Measurements from ENCODE around the gene TSPAN1. TPM values are rescaled to one million over a fixed set of nuclear protein-coding genes. Genes with fewer than 3 reads are reported as not detected.

The TSPAN1 gene
- total RNA-seq, 1 donor = 0.43 TPM

- no peak for DNase-seq (ENCODE audit: low read depth)
- no peak overlapping the region for H3K4me3 ChIP-seq (ENCODE audit: low read depth, low read length)
- TF ChIP-seq CTCF (IDR thresholded peaks at IDR 0.05; ENCODE audit: insufficient read depth, low read depth, low read length) = no peak
Measured at GRCh38 chr1:46206399-46206798, 31.5 kb downstream of the TSPAN1 start.

- no peak for TF ChIP-seq CTCF (IDR thresholded peaks at IDR 0.05; ENCODE audit: insufficient read depth, low read depth, low read length)
- DNase-seq (ENCODE audit: low read depth) = no peak
- H3K4me3 ChIP-seq (ENCODE audit: low read depth, low read length) = no peak overlapping the region
Measured at GRCh38 chr1:46210561-46210960, 35.7 kb downstream of the TSPAN1 start.

GRCh38 chr1:46211051-46211450 lies 36.2 kb downstream of the TSPAN1 start:
- DNase-seq (ENCODE audit: low read depth) = no peak
- TF ChIP-seq CTCF (IDR thresholded peaks at IDR 0.05; ENCODE audit: insufficient read depth, low read depth, low read length) = no peak
- H3K4me3 ChIP-seq (ENCODE audit: low read depth, low read length) = no peak overlapping the region

- H3K4me3 ChIP-seq (ENCODE audit: low read depth, low read length) = no peak overlapping the region
- DNase-seq (ENCODE audit: low read depth) = no peak
- TF ChIP-seq CTCF (IDR thresholded peaks at IDR 0.05; ENCODE audit: insufficient read depth, low read depth, low read length) = no peak
Measured at GRCh38 chr1:46215504-46215903, 40.6 kb downstream of the TSPAN1 start.

- H3K4me3 ChIP-seq (ENCODE audit: low read depth, low read length) = no peak overlapping the region
- no peak for TF ChIP-seq CTCF (IDR thresholded peaks at IDR 0.05; ENCODE audit: insufficient read depth, low read depth, low read length)
- no peak for DNase-seq (ENCODE audit: low read depth)
Measured at GRCh38 chr1:46218443-46218842, 43.6 kb downstream of the TSPAN1 start.

GRCh38 chr1:46219551-46220520 lies 44.9 kb downstream of the TSPAN1 start:
- no peak for DNase-seq (ENCODE audit: low read depth)
- no peak for TF ChIP-seq CTCF (IDR thresholded peaks at IDR 0.05; ENCODE audit: insufficient read depth, low read depth, low read length)
- H3K4me3 ChIP-seq (ENCODE audit: low read depth, low read length) = no peak overlapping the region
